ENCODE measurements around the gene CTDP1.

Gene CTDP1

GRCh38 chr18:79634593-79635426 is 44.8 kb upstream of the CTDP1 start:
- no peak overlapping the region for H3K27ac ChIP-seq
- no peaks in the 10 kb centered on the region for H3K36me3 ChIP-seq (ENCODE audit: insufficient read depth, low read length)
- H3K4me3 ChIP-seq = no peak overlapping the region
- no peak overlapping the region for H3K9ac ChIP-seq (ENCODE audit: insufficient read length)
- no peak for DNase-seq (ENCODE audit: low read depth, low spot score)
- H3K9me3 ChIP-seq (ENCODE audit: low read depth, low read length) = no peaks in the 10 kb centered on the region
- TF ChIP-seq POLR2AphosphoS5 (IDR thresholded peaks at IDR 0.05; ENCODE audit: borderline replicate concordance, low read depth, low read length) = no peak
- no peak for TF ChIP-seq EZH2 (IDR thresholded peaks at IDR 0.05)
- TF ChIP-seq FOXP2 (optimal IDR thresholded peaks at IDR 0.05; ENCODE audit: control extremely low read depth, extremely low read length, insufficient read depth) = no peak

- Histone ChIP-seq H3K4me3 (no peak overlapping the region), H3K9me3 (ENCODE audit: low read depth, low read length) (no peaks in the 10 kb centered on the region), H3K27ac (no peak overlapping the region), H3K36me3 (ENCODE audit: insufficient read depth, low read length) (no peaks in the 10 kb centered on the region), H3K9ac (ENCODE audit: insufficient read length) (no peak overlapping the region)
- DNase-seq (ENCODE audit: low read depth, low spot score) = no peak
- TF ChIP-seq FOXP2 (optimal IDR thresholded peaks at IDR 0.05; ENCODE audit: control extremely low read depth, extremely low read length, insufficient read depth) = no peak
Observed at GRCh38 chr18:79635427-79635726, 44.2 kb upstream of the CTDP1 start.

GRCh38 chr18:79637181-79637920 is 42.3 kb upstream of the CTDP1 start:
- Histone ChIP-seq H3K9ac (ENCODE audit: insufficient read length) (no peak overlapping the region), H3K36me3 (ENCODE audit: insufficient read depth, low read length) (no peaks in the 10 kb centered on the region), H3K27ac (no peak overlapping the region), H3K4me3 (no peak overlapping the region), H3K9me3 (ENCODE audit: low read depth, low read length) (no peaks in the 10 kb centered on the region)
- DNase-seq (ENCODE audit: low read depth, low spot score) = no peak
- TF ChIP-seq EZH2 (IDR thresholded peaks at IDR 0.05) (no peak), POLR2AphosphoS5 (IDR thresholded peaks at IDR 0.05; ENCODE audit: borderline replicate concordance, low read depth, low read length) (no peak), FOXP2 (optimal IDR thresholded peaks at IDR 0.05; ENCODE audit: control extremely low read depth, extremely low read length, insufficient read depth) (no peak)

GRCh38 chr18:79637921-79638909 is 41.4 kb upstream of the CTDP1 start:
- DNase-seq (ENCODE audit: low read depth, low spot score) = no peak

GRCh38 chr18:79639072-79639829 is 40.4 kb upstream of the CTDP1 start:
- no peak overlapping the region for H3K9ac ChIP-seq (ENCODE audit: insufficient read length)
- no peaks in the 10 kb centered on the region for H3K9me3 ChIP-seq (ENCODE audit: low read depth, low read length)
- H3K36me3 ChIP-seq (ENCODE audit: insufficient read depth, low read length) = no peaks in the 10 kb centered on the region
- no peak overlapping the region for H3K27ac ChIP-seq
- no peak overlapping the region for H3K4me3 ChIP-seq
- TF ChIP-seq FOXP2 (optimal IDR thresholded peaks at IDR 0.05; ENCODE audit: control extremely low read depth, extremely low read length, insufficient read depth) = no peak
- no peak for TF ChIP-seq POLR2AphosphoS5 (IDR thresholded peaks at IDR 0.05; ENCODE audit: borderline replicate concordance, low read depth, low read length)
- no peak for TF ChIP-seq EZH2 (IDR thresholded peaks at IDR 0.05)
- no peak for DNase-seq (ENCODE audit: low read depth, low spot score)

More at GRCh38 chr18:79637921-79638909, 41.4 kb upstream of the CTDP1 start:
- TF ChIP-seq FOXP2 (optimal IDR thresholded peaks at IDR 0.05; ENCODE audit: control extremely low read depth, extremely low read length, insufficient read depth) (no peak), EZH2 (IDR thresholded peaks at IDR 0.05) (no peak), POLR2AphosphoS5 (IDR thresholded peaks at IDR 0.05; ENCODE audit: borderline replicate concordance, low read depth, low read length) (no peak)
- Histone ChIP-seq H3K9me3 (ENCODE audit: low read depth, low read length) (no peaks in the 10 kb centered on the region), H3K4me3 (no peak overlapping the region), H3K9ac (ENCODE audit: insufficient read length) (no peak overlapping the region), H3K36me3 (ENCODE audit: insufficient read depth, low read length) (no peaks in the 10 kb centered on the region), H3K27ac (no peak overlapping the region)

GRCh38 chr18:79640064-79640672 is 39.4 kb upstream of the CTDP1 start:
- DNase-seq (ENCODE audit: low read depth, low spot score) = no peak
- Histone ChIP-seq H3K9me3 (ENCODE audit: low read depth, low read length) (no peaks in the 10 kb centered on the region), H3K9ac (ENCODE audit: insufficient read length) (no peak overlapping the region), H3K36me3 (ENCODE audit: insufficient read depth, low read length) (no peaks in the 10 kb centered on the region), H3K4me3 (no peak overlapping the region), H3K27ac (no peak overlapping the region)
- TF ChIP-seq POLR2AphosphoS5 (IDR thresholded peaks at IDR 0.05; ENCODE audit: borderline replicate concordance, low read depth, low read length) = no peak
- TF ChIP-seq FOXP2 (optimal IDR thresholded peaks at IDR 0.05; ENCODE audit: control extremely low read depth, extremely low read length, insufficient read depth) = no peak
- TF ChIP-seq EZH2 (IDR thresholded peaks at IDR 0.05) = no peak

GRCh38 chr18:79640875-79641274 is 38.7 kb upstream of the CTDP1 start:
- no peak for TF ChIP-seq POLR2AphosphoS5 (IDR thresholded peaks at IDR 0.05; ENCODE audit: borderline replicate concordance, low read depth, low read length)
- no peak for TF ChIP-seq EZH2 (IDR thresholded peaks at IDR 0.05)
- no peak for TF ChIP-seq FOXP2 (optimal IDR thresholded peaks at IDR 0.05; ENCODE audit: control extremely low read depth, extremely low read length, insufficient read depth)
- no peak for DNase-seq (ENCODE audit: low read depth, low spot score)
- Histone ChIP-seq H3K4me3 (no peak overlapping the region), H3K9ac (ENCODE audit: insufficient read length) (no peak overlapping the region), H3K9me3 (ENCODE audit: low read depth, low read length) (no peaks in the 10 kb centered on the region), H3K27ac (no peak overlapping the region), H3K36me3 (ENCODE audit: insufficient read depth, low read length) (no peaks in the 10 kb centered on the region)
